HEK293 (cell line): ENCODE measurements around the gene NFATC3.
A peak's percentile ranks its signal among the peaks of the same experiment; 100 is the strongest.
"Not testable (repeated sequence)": the region's sequence is repeated elsewhere in the genome, so short reads cannot be mapped to it uniquely, and the experiment has no call there.

Source experiments
- CTCF ChIA-PET: fragments of 350-600 bp; formaldehyde crosslinking; extraction: SDS; loops from one replicate; lab custom pipeline; 2021; ENCODE audit warnings: antibody characterized with exemption; lab: Yijun Ruan, JAX
- POLR2A ChIA-PET: fragments of 300-600 bp; formaldehyde crosslinking; extraction: SDS; loops from one replicate; lab custom pipeline; 2020; ENCODE audit warnings: antibody characterized with exemption, inconsistent platforms; lab: Yijun Ruan, JAX
- H3K27ac ChIP-seq: fragments of 200-500 bp; sonication (Bioruptor generic); 2 replicates; pipeline ENCODE4 v1.5.1; 2014; ENCODE audit warnings: low read depth, low read length, control low read depth, inconsistent platforms; ENCODE audit errors: extremely low read depth
- H3K36me3 ChIP-seq, 2 experiments: fragments of 200-500 bp in 1 of 2; sonication (Bioruptor generic) in 1 of 2; 1 replicate in 1 of 2; 2 replicates in 1 of 2; pipeline ENCODE4 v1.5.1; 2014 to 2017; ENCODE audit warnings: inconsistent platforms in 2 of 2, low read length in 2 of 2; ENCODE audit not compliant: control insufficient read depth in 2 of 2, insufficient read depth in 1 of 2
- H3K4me1 ChIP-seq: fragments of 200-500 bp; sonication (Bioruptor generic); 2 replicates; pipeline ENCODE4 v1.5.1; 2014; ENCODE audit warnings: mild to moderate bottlenecking, low read length, inconsistent platforms; ENCODE audit not compliant: control insufficient read depth, insufficient read depth
- H3K4me3 ChIP-seq: 2 replicates; pipeline ENCODE4 v1.5.1; 2011; ENCODE audit warnings: low read depth, mild to moderate bottlenecking, control low read depth, low read length, moderate library complexity
- H3K9me3 ChIP-seq: fragments of 200-500 bp; sonication (Bioruptor generic); 2 replicates; pipeline ENCODE4 v1.5.1; 2014; ENCODE audit warnings: low read depth, low read length, inconsistent platforms; ENCODE audit not compliant: control insufficient read depth, insufficient read depth
- GLI2 ChIP-seq: fragments of 450-650 bp; formaldehyde crosslinking; IDR thresholded peaks from 2 replicates; pipeline ENCODE4; 2017; ENCODE audit warnings: missing biosample characterization, missing genetic modification characterization, low read depth, borderline replicate concordance
- OSR2 ChIP-seq: fragments of 450-650 bp; formaldehyde crosslinking; IDR thresholded peaks from 2 replicates; pipeline ENCODE4 v1.5.1; 2016; ENCODE audit warnings: missing biosample characterization, missing genetic modification characterization
- SCRT2 ChIP-seq: fragments of 450-650 bp; formaldehyde crosslinking; IDR thresholded peaks from 2 replicates; pipeline ENCODE4 v1.5.1; 2016; ENCODE audit warnings: missing biosample characterization, missing genetic modification characterization
- SP2 ChIP-seq: fragments of 450-650 bp; formaldehyde crosslinking; IDR thresholded peaks from 2 replicates; pipeline ENCODE4 v1.5.1; 2016; ENCODE audit warnings: missing biosample characterization, missing genetic modification characterization
- ZBTB7A ChIP-seq: fragments of 450-650 bp; formaldehyde crosslinking; IDR thresholded peaks from 2 replicates; pipeline ENCODE4 v1.5.1; 2016; ENCODE audit warnings: low read depth, missing biosample characterization, missing genetic modification characterization
- ZNF140 ChIP-seq: fragments of 450-650 bp; formaldehyde crosslinking; IDR thresholded peaks from 2 replicates; pipeline ENCODE4 v1.5.1; 2016; ENCODE audit warnings: missing biosample characterization, missing genetic modification characterization
- ZNF169 ChIP-seq: fragments of 450-650 bp; formaldehyde crosslinking; IDR thresholded peaks from 2 replicates; pipeline ENCODE4 v1.5.1; 2016; ENCODE audit warnings: missing biosample characterization, missing genetic modification characterization
- ZNF311 ChIP-seq: fragments of 450-650 bp; formaldehyde crosslinking; IDR thresholded peaks from 2 replicates; pipeline ENCODE4 v1.5.1; 2017; ENCODE audit warnings: missing biosample characterization, missing genetic modification characterization, borderline replicate concordance
- ZNF423 ChIP-seq: fragments of 450-650 bp; formaldehyde crosslinking; IDR thresholded peaks from 2 replicates; pipeline ENCODE4 v1.5.1; 2016; ENCODE audit warnings: missing biosample characterization, missing genetic modification characterization
- ZNF426 ChIP-seq: fragments of 450-650 bp; formaldehyde crosslinking; IDR thresholded peaks from 2 replicates; pipeline ENCODE4 v1.5.1; 2017; ENCODE audit warnings: missing biosample characterization, missing genetic modification characterization, mild to moderate bottlenecking, inconsistent platforms, moderate library complexity
- TF ChIP-seq, protein P1 (sequence below): fragments of 450-650 bp; formaldehyde crosslinking; IDR thresholded peaks from 2 replicates; pipeline ENCODE4 v1.5.1; 2016; ENCODE audit warnings: missing biosample characterization, missing genetic modification characterization, low read depth
- TF ChIP-seq, protein P2 (sequence below): fragments of 450-650 bp; formaldehyde crosslinking; IDR thresholded peaks from 2 replicates; pipeline ENCODE4 v1.5.1; 2016; ENCODE audit warnings: missing biosample characterization, missing genetic modification characterization

NFATC3 gene

DNA sequence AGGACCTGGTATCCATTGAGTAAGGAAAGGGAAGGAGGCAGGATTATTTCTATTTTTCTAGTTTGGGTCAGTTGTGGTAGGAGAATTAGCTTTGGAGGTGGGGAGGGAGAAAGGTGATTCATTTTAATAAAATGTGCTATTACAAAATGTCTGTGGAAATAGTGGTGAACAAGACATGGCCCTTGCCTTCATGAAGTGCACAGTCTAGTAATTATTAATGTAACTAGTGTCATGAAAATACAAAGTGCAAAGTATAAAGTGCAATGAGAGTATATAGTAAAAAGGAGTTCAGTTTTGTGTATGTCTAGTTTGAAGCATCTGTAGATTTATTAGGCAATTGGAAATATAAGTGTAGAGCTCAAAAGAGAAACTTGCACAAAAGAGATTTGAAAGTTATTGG is 11.9 kb downstream of the NFATC3 start:
- TF ChIP-seq ZNF311 (tag by site-specific recombination) (no peak), SP2 (no peak)
- no peak overlapping the region for H3K27ac ChIP-seq
- no peaks in the 10 kb centered on the region for H3K9me3 ChIP-seq
- peaks cover 9% of the 10 kb centered on the region for H3K4me1 ChIP-seq
- ChIA-PET CTCF (interaction anchor here (0.7 to 1.3 kb wide), 5 partner anchors 12 to 103 kb away, joined by 3 to 4 read pairs (median 4); no protein-coding TSS in a partner anchor), POLR2A (interaction anchor here (2.2 kb wide), 1 partner anchor 11 kb away, joined by 5 read pairs; the partner anchor contains the start of gene NFATC3)
- H3K4me3 ChIP-seq = no peak overlapping the region
- H3K36me3 ChIP-seq = no peaks in the 10 kb centered on the region

DNA sequence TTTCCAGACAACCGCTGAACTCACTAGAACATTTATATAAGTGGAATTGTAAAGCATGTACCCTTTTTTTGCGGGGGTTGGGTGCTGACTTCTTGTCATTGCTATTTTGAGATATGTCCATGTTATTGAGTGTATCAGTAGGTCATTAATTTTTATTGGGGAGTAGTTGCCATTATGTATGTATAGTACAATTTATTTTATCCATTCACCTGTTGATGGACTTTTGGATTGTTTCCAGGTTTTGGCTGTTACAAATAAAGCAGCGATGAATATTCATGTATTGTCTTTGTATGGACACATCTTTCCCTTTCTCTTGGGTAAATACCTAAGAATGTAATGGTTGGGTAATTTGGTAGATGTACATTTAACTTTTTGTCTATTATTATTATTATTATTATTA is 12.7 kb downstream of the NFATC3 start:
- no peak overlapping the region for H3K4me3 ChIP-seq
- POLR2A ChIA-PET = interaction anchor here (2.2 kb wide), 1 partner anchor 12 kb away, joined by 5 read pairs; the partner anchor contains the start of gene NFATC3
- peaks cover 5% of the 10 kb centered on the region; the same call in 1 of the 2 replicates for H3K4me1 ChIP-seq
- H3K9me3 ChIP-seq = no peaks in the 10 kb centered on the region
- no peak overlapping the region for H3K27ac ChIP-seq
- TF ChIP-seq, protein P1, sequence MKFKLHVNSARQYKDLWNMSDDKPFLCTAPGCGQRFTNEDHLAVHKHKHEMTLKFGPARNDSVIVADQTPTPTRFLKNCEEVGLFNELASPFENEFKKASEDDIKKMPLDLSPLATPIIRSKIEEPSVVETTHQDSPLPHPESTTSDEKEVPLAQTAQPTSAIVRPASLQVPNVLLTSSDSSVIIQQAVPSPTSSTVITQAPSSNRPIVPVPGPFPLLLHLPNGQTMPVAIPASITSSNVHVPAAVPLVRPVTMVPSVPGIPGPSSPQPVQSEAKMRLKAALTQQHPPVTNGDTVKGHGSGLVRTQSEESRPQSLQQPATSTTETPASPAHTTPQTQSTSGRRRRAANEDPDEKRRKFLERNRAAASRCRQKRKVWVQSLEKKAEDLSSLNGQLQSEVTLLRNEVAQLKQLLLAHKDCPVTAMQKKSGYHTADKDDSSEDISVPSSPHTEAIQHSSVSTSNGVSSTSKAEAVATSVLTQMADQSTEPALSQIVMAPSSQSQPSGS (tag by site-specific recombination) = no peak
- peak; percentile 68 for TF ChIP-seq SCRT2 (tag by site-specific recombination)
- CTCF ChIA-PET = interaction anchor here (0.7 to 1.2 kb wide), 3 partner anchors 11 to 104 kb away, joined by 3 to 4 read pairs (median 4); no protein-coding TSS in a partner anchor
- H3K36me3 ChIP-seq = no peaks in the 10 kb centered on the region

DNA sequence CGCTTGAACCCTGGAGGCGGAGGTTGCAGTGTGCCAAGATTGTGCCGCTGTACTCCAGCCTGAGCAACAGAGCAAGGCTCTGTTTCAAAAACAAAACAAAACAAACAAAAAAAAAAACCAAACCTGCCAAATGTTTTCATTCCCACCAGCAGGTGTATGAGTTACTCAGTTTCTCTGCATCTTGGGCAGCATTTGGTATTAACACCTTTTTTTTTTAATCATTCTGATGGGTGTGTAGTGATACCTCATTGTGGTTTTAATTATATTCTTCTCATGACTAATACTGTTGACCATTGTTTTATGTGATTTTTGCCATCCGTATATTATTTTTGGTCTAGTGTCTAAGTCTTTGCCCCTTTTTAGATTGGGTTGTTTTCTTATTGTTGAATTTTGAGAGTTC is 15.3 kb downstream of the NFATC3 start:
- Histone ChIP-seq H3K27ac (no peak overlapping the region), H3K9me3 (no peaks in the 10 kb centered on the region), H3K36me3 (no peaks in the 10 kb centered on the region), H3K4me1 (peaks cover 5% of the 10 kb centered on the region; the same call in 1 of the 2 replicates)
- POLR2A ChIA-PET = no interaction called here
- CTCF ChIA-PET = no interaction called here
- TF ChIP-seq GLI2 (tag by site-specific recombination) = no peak
- TF ChIP-seq ZNF423 = no peak
- no peak for TF ChIP-seq ZBTB7A (tag by site-specific recombination)
- no peak for TF ChIP-seq ZNF426 (tag by site-specific recombination)
- no peak for TF ChIP-seq ZNF169 (tag by site-specific recombination)
- TF ChIP-seq, protein P2, sequence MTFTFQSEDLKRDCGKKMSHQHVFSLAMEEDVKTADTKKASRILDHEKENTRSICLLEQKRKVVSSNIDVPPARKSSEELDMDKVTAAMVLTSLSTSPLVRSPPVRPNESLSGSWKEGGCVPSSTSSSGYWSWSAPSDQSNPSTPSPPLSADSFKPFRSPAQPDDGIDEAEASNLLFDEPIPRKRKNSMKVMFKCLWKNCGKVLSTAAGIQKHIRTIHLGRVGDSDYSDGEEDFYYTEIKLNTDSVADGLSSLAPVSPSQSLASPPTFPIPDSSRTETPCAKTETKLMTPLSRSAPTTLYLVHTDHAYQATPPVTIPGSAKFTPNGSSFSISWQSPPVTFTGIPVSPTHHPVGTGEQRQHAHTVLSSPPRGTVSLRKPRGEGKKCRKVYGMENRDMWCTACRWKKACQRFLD (tag by site-specific recombination) = no peak
- no peak for TF ChIP-seq ZNF140
- TF ChIP-seq, all 188 proteins: peak for 0
- H3K4me3 ChIP-seq = no peak overlapping the region

DNA sequence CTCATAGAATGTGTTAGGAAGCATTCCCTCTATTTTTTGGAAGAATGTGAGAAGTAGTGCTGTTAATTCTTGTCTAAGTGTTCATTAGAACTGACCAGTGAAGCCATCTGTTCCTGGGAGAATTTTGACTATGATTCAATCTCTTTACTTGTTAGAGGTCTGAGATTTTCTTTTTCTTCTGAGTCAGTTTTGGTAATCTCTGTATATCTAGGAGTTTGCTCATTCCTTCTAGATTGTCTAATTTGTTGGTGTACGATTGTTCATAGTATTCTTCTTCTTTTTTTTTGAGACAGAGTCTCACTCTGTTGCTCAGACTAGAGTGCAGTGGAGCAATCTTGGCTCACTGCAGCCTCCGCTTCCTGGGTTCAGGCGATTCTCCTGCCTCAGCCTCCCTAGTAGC is 20.4 kb downstream of the NFATC3 start:
- Histone ChIP-seq H3K27ac (no peak overlapping the region), H3K4me1 (no peaks in the 10 kb centered on the region), H3K36me3 (no peaks in the 10 kb centered on the region)
- POLR2A ChIA-PET = no interaction called here
- TF ChIP-seq OSR2 (tag by site-specific recombination) = no peak
- TF ChIP-seq, all 188 proteins: peak for 0
- Histone ChIP-seq H3K4me3 (no peak overlapping the region), H3K9me3 (no peaks in the 10 kb centered on the region)
- CTCF ChIA-PET = no interaction called here

DNA sequence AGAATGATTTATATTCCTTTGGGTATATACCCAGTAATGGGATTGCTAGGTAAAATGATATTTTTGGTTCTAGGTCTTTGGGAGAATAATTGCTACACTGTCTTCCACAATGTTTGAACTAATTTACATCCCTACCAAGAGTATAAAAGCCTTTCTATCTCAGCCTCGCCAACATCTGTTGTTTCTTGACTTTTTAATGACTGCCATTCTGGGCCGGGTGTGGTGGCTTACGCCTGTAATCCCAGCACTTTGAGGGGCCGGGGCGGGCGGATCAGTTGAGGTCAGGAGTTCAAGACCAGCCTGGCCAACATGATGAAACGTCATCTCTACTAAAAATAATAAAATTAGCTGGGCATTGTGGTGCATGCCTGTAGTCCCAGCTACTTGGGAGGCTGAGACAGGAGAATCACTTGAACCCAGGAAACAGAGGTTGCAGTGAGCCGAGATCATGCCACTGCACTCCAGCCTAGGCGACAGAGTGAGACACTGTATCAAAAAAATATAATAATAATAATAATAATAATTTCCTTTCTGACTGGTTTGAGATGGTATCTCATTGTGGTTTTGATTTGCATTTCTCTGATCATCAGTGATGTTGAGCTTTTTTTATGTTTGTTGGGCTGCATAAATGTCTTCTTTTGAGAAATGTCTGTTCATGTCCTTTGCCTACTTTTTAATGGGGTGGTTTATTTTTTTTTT is 22.2 kb downstream of the NFATC3 start:
- H3K4me1 ChIP-seq, H3K27ac ChIP-seq, POLR2A ChIA-PET, H3K4me3 ChIP-seq, CTCF ChIA-PET, H3K9me3 ChIP-seq, H3K36me3 ChIP-seq: not testable (repeated sequence)

DNA sequence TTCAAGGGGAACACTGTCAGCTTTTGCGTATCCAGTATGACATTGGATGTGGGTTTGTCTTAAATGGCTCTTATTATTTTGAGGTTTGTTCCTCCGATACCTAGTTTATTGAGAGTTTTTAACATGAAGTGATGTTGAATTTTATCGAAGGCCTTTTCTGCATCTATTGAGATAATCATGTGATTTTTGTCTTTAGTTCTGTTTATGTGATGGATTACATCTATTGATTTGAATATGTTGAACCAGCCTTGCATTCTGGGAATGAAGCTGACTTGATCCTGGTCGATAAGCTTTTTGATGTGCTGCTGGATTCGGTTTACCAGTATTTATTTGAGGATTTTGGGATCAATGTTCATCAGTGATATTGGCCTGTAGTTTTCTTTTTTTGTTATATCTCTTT is 24.0 kb downstream of the NFATC3 start:
- POLR2A ChIA-PET, H3K4me1 ChIP-seq: not testable (repeated sequence)

DNA sequence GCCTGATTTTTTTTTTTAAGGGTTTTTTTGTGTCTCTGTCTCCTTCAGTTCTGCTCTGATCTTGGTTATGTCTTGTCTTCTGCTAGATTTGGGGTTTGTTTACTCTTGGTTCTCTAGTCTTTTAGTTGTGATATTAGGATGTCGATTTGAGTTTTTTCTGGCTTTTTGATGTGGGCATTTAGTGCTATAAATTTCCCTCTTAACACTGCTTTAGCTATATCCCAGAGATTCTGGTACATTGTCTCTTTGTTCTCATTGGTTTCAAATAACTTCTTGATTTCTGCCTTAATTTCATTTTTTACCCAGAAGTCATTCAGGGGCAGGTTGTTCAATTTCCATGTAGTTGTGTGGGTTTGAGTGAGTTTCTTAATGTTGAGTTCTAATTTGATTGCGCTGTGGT is 25.4 kb downstream of the NFATC3 start:
- H3K27ac ChIP-seq, H3K36me3 ChIP-seq, H3K9me3 ChIP-seq, H3K4me3 ChIP-seq, H3K4me1 ChIP-seq, POLR2A ChIA-PET: not testable (repeated sequence)
- CTCF ChIA-PET = interaction anchor here (0.7 kb wide), 2 partner anchors 18 to 26 kb away, joined by 5 read pairs; partner anchors contain the start of gene NFATC3

More for the DNA sequence above, 24.0 kb downstream of the NFATC3 start:
- not testable (repeated sequence) for H3K27ac ChIP-seq, H3K36me3 ChIP-seq, H3K4me3 ChIP-seq, H3K9me3 ChIP-seq
- CTCF ChIA-PET = interaction anchor here (0.7 kb wide), 1 partner anchor 12 kb away, joined by 4 read pairs; no protein-coding TSS in a partner anchor
